Fibroblast of peridontal ligament (primary cell): ENCODE results near the gene PIK3CD.
A peak's percentile ranks its signal among the peaks of the same experiment; 100 is the strongest.
"Not testable (repeated sequence)": the region's sequence is repeated elsewhere in the genome, so short reads cannot be mapped to it uniquely, and the experiment has no call there.

Experiments
- DNase-seq: peaks from one replicate; pipeline ENCODE4 v3.0.0-alpha.2; 2010; ENCODE audit errors: extremely low read depth

The PIK3CD gene

GRCh38 chr1:9688599-9688998 is 37.1 kb downstream of the PIK3CD start:
- no peak for DNase-seq

GRCh38 chr1:9689011-9689706 is 37.6 kb downstream of the PIK3CD start:
- DNase-seq, result peak; percentile 43

GRCh38 chr1:9689971-9690381 is 38.4 kb downstream of the PIK3CD start:
- DNase-seq, result peak; percentile 27

GRCh38 chr1:9690440-9691107 is 39.0 kb downstream of the PIK3CD start:
- no peak for DNase-seq

GRCh38 chr1:9691108-9691445 is 39.5 kb downstream of the PIK3CD start:
- peak; percentile 65 for DNase-seq

- DNase-seq, result peak; percentile 25
Measured at GRCh38 chr1:9691691-9692090, 40.2 kb downstream of the PIK3CD start.

GRCh38 chr1:9696793-9697192 is 45.3 kb downstream of the PIK3CD start:
- no peak for DNase-seq

- DNase-seq, result no peak
Measured at GRCh38 chr1:9699361-9699760, 47.8 kb downstream of the PIK3CD start.

GRCh38 chr1:9700340-9700739 is 48.8 kb downstream of the PIK3CD start:
- peak; percentile 58 for DNase-seq

- DNase-seq, result no peak
Measured at GRCh38 chr1:9701665-9702064, 50.1 kb downstream of the PIK3CD start.

- DNase-seq, result no peak
Measured at GRCh38 chr1:9703165-9703509, 51.6 kb downstream of the PIK3CD start.

GRCh38 chr1:9703681-9704080 is 52.1 kb downstream of the PIK3CD start:
- DNase-seq, result no peak

- DNase-seq, result peak; percentile 75
Measured at GRCh38 chr1:9705337-9706093, 54.0 kb downstream of the PIK3CD start.

GRCh38 chr1:9706178-9706577 is 54.6 kb downstream of the PIK3CD start:
- DNase-seq, result no peak

GRCh38 chr1:9710037-9710436 is 58.5 kb downstream of the PIK3CD start:
- DNase-seq, result no peak

- no peak for DNase-seq
Measured at GRCh38 chr1:9711466-9712020, 60.0 kb downstream of the PIK3CD start.

GRCh38 chr1:9712767-9713166 is 61.2 kb downstream of the PIK3CD start:
- not testable (repeated sequence) for DNase-seq

GRCh38 chr1:9714257-9714718 is 62.8 kb downstream of the PIK3CD start:
- no peak for DNase-seq

- no peak for DNase-seq
Measured at GRCh38 chr1:9715536-9716226, 64.2 kb downstream of the PIK3CD start.

GRCh38 chr1:9716404-9717192 is 65.1 kb downstream of the PIK3CD start:
- DNase-seq, result no peak
